ENCODE data around the gene PCBP4.

PCBP4 gene

GRCh38 chr3:51967384-51968169 lies at the start of gene PCBP4:
PCBP4 (minus strand) TSS chr3:51967454; CDS start chr3:51961240, 6,214 bp downstream.
- no peak for DNase-seq

GRCh38 chr3:52015438-52016228 lies 48.4 kb upstream of the PCBP4 start:
- DNase-seq, result no peak

GRCh38 chr3:52014613-52015012 lies 47.4 kb upstream of the PCBP4 start:
- no peak for DNase-seq

GRCh38 chr3:52013802-52014598 lies 46.7 kb upstream of the PCBP4 start:
- no peak for DNase-seq

GRCh38 chr3:52012699-52013098 lies 45.4 kb upstream of the PCBP4 start:
- DNase-seq, result no peak

GRCh38 chr3:52010431-52010830 lies 43.2 kb upstream of the PCBP4 start:
- no peak for DNase-seq

GRCh38 chr3:52007291-52007690 lies 40.0 kb upstream of the PCBP4 start:
- DNase-seq, result no peak

- no peak for DNase-seq
Observed at GRCh38 chr3:52006820-52007133, 39.5 kb upstream of the PCBP4 start.

- DNase-seq, result no peak
Observed at GRCh38 chr3:52006017-52006819, 39.0 kb upstream of the PCBP4 start.

- DNase-seq, result no peak
Observed at GRCh38 chr3:52005571-52005986, 38.3 kb upstream of the PCBP4 start.

- DNase-seq, result no peak
Observed at GRCh38 chr3:52004906-52005395, 37.7 kb upstream of the PCBP4 start.

GRCh38 chr3:52004163-52004787 lies 37.0 kb upstream of the PCBP4 start:
- DNase-seq, result no peak

- DNase-seq, result no peak
Observed at GRCh38 chr3:52002748-52003147, 35.5 kb upstream of the PCBP4 start.

GRCh38 chr3:52001443-52001974 lies 34.3 kb upstream of the PCBP4 start:
- DNase-seq, result peak; percentile 81

GRCh38 chr3:51999846-52000245 lies 32.6 kb upstream of the PCBP4 start:
- no peak for DNase-seq

- no peak for DNase-seq
Observed at GRCh38 chr3:51998774-51999173, 31.5 kb upstream of the PCBP4 start.

- no peak for DNase-seq
Observed at GRCh38 chr3:51997935-51998596, 30.8 kb upstream of the PCBP4 start.

GRCh38 chr3:51997172-51997571 lies 29.9 kb upstream of the PCBP4 start:
- no peak for DNase-seq

GRCh38 chr3:51995346-51996163 lies 28.3 kb upstream of the PCBP4 start, which contains the start of gene RPL29:
RPL29 (minus strand) TSS chr3:51995895; CDS start chr3:51995461, 434 bp downstream.
- peak; percentile 88 for DNase-seq

GRCh38 chr3:51994530-51994929 lies 27.3 kb upstream of the PCBP4 start:
- DNase-seq, result no peak

Measured in activated T-cell treated with anti-CD3 and anti-CD28 coated beads for 4 hours (primary cell).